NCI-H2196 (cell line): ENCODE measurements around the gene PRICKLE2.
A peak's percentile ranks its signal among the peaks of the same experiment; 100 is the strongest.

Experiments used
- DNase-seq: peaks from one replicate; lab custom pipeline; 2025; ENCODE audit not compliant: unreplicated experiment; lab: John Stamatoyannopoulos, UW

PRICKLE2 gene

DNA sequence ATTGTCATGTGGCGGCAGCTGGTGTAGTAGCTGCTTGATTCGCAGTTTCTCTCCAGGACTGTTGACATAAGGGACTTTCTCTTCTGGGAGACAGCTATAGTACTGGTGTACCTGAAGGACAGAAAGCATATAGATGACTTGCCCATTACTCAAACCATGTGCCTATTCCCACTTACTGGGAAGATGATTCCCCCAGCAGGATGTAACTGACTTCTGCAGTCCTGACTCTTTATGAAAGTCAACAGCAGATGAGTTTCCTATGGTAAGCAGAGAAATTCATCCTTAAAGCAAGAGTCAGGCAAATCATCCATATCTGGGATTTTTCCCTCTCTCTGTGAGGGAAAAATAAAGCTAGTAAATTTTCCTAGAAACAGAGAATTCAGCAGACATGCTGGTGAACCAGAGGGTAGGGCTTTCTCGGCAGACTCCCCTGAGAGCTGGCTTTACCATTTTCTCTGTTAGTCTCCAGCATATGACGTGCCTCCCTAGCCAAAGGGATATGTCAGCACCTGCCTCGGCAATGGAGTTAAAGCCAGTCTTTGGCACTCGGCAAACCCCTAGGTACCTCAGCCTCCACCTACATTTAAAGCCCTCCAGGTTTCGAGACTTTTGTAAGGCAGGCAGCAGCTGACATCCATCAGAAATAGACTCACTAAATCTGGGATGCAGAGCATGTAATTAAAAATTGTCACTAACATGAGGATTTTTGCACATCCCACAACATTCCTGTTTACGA is 62.1 kb downstream of the PRICKLE2 start:
- DNase-seq: no peak

GRCh38 chr3:64161481-64161952 is 63.7 kb downstream of the PRICKLE2 start:
- DNase-seq: no peak

DNA sequence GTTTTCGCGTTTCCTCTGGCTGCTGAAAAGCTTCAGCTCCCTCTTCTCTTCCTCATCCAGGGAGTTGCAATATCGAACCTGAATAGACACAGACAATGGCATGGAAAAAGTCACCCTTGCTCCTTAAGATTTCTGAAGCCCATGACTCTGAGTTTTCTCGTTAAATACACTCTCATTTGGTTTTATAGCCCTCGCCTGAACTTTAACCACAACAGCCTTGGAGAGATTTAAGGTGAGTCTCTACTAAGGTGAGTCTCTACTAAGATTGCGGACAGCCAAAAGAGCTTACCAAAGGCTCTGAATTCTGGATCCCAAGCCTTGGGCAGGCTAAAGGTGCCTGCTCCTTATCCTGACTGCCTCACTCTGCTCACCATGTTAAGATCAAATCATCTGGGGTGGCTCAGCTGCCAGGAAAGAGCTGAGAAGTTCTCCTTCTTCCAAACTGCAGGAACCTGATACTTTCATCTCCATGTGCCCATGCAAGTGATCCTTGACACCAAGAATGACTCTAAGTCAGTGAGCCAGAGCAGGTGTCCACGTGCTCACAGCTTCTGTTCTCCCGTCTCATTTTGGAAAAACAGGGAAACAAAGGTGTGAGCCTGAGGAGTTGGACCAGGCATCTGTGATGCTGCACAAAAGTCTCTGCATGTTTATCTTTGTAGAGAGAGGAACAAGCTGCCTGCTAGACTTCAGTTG is 65.1 kb downstream of the PRICKLE2 start:
- DNase-seq: no peak

- no peak for DNase-seq
Observed at GRCh38 chr3:64158334-64158733, 66.9 kb downstream of the PRICKLE2 start.

DNA sequence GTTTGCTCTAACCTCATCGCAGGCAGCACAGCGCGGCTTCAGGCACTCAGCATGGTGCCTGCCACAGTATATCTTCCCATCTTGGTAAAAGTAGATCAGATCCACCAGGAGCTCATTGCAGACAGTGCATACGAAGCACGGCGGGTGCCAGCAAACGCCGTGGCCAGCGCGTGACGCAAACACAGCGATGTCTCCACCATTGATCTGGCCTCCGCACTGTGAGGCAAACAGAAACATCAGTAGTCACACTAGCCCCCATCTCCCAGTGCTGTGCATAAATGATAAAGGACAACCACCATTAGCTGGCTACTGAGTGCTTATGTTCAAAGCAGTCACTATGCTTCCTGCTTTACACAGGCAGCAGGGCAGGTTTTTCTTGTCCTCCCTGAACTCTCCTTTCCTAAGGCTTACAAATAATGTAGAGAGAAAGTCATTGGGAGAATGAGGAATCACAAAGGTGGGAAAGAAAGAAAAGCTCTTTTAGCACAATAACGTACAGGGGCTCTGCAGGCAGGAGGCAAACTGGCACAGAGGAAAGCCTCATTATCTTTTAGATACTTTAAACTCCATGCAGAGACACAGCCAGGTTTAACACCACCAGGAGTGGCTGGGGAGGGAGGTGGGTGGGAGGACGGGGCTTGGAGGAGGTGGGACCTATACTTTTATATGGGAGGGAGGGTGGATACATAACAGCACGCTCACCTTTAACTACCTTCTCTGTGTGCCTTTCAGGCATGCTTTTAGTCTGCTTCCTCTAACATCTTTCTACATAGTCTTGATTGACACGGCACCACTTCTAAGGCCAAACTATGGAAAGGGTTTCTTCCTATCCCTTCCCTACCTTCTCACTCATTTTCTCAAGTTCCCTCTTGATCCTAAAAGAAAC is 67.9 kb downstream of the PRICKLE2 start:
- no peak for DNase-seq

- no peak for DNase-seq
Observed at GRCh38 chr3:64155328-64155727, 69.9 kb downstream of the PRICKLE2 start.

- no peak for DNase-seq
Observed at GRCh38 chr3:64152676-64153466, 72.4 kb downstream of the PRICKLE2 start.

DNA sequence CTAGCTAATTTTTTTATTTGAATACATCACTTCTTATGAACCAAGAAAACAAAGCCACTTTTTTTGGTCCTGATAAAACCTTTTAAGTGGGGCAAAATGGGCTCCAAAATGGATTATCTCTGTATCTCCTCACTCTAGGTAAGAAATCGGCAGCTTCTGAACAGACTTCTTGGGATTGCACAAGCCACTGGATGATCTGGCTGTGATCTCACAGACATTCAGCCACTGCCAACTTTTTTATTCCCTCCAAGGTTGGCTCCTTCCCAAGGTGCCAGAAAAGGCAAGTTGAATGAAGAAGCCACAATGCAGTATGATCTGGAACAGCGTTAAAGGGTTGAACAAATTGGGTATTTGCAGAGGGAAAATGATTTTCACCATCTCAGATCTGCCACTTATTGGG is 73.2 kb downstream of the PRICKLE2 start:
- DNase-seq: no peak

- DNase-seq: no peak
Observed at GRCh38 chr3:64151342-64151871, 73.9 kb downstream of the PRICKLE2 start.

DNA sequence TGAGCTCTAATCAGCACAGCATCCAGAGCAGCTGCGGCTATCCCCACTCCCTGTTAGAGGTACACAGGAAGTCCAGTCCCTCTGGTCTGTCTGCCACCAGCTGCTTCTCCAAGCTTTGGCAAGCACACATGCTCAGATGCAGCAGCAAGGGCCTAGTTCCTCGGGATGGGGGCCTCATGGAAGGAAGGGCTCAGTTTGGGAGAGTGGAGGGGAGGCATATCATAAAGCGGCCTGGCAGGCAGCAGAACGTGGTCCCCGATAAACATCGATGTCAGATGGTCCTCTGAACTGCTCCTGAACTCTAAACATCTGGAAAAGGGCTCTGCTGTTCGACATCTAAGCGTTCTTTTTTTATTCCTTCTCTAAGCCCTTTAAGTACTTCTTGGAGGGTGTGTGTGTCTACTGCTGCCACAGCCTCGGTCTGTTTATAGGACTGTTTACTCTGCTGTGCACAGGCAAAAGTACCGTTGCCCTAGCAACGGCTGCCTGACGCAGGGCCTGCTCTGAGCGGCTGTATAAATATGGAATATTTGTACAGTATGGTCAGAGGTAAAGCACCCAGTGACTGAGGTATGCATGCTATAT is 74.6 kb downstream of the PRICKLE2 start:
- DNase-seq: peak; percentile 42

GRCh38 chr3:64149886-64150285 is 75.4 kb downstream of the PRICKLE2 start:
- DNase-seq: no peak

DNA sequence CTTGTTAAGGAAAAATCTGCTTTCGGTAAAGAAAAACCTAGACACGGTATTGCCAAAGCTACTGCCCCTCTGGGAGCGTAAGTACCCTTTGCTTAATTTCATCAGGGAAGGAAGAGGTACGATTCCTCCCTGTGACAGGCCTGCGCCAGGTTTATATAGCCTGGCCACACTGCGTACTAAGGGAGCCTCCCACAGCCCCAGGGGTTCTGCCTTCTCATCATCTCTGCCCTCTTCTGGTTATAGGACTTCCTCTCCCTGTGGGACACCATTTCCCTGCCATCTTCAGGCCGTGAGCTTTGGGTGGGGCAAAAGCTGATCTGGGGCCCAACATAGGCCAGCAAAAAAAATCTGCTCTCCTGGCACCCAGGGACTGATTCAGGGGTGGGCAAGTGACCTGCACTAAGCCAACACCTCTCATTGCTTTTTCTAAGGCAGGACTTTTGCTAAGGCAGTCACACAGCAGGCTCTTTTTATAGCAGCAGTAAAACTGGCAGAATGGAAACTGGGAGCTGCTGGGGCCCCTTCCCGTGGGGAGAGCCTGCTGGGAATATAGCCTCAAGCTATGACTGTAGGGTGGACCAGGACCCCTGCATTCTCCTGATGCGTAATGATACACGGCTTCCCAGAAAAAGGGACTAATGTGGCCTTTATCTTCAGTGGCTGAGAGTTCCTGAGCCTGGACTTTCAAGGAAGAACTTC is 76.2 kb downstream of the PRICKLE2 start:
- no peak for DNase-seq

DNA sequence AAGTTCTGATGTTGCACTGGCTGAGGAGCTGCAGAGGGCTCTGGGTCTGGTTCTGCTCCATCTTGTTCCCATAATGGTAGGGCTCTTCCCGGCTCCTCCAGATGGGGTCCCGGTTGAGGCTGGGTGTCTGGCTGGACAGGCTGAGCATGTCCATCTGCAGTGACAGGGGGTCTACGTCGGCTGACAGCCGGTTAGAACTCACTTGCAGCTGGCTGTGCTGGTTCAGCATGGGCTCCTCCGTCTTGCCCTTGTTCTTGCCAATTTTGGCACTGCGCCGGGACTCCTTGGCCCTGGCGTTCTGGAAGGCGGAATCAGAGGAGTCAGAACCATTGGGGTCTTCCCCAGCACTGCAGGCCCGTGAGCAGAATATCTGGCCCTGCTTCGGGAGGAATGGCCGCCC is 78.1 kb downstream of the PRICKLE2 start:
- DNase-seq: no peak

DNA sequence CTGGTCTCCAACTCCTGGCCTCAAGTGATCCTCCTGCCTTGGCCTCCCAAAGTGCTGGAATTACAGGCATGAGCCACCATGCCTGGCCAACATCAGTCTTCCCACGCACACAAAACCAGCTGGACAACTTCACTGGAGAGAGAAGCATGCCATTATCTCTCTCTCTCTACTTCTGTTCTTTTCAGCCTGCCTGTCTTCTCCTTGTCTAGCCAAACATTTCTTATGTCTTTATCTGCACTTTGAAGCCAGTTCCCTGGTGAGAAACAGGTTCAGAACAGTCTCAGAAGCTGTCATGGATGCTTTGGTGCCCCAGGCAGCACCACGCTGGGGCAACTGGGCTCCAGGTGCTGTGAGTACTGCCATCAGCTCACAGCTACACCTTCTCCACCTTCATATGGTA is 79.8 kb downstream of the PRICKLE2 start:
- no peak for DNase-seq

- no peak for DNase-seq
Observed at GRCh38 chr3:64144241-64144900, 80.9 kb downstream of the PRICKLE2 start.

GRCh38 chr3:64143409-64144130 is 81.7 kb downstream of the PRICKLE2 start:
- no peak for DNase-seq

GRCh38 chr3:64141476-64141875 is 83.8 kb downstream of the PRICKLE2 start:
- DNase-seq: no peak

- DNase-seq: no peak
Observed at GRCh38 chr3:64140651-64141050, 84.6 kb downstream of the PRICKLE2 start.
